Epithelial cell of proximal tubule (primary cell): Measurements from ENCODE around the gene GNLY. TPM values are rescaled to one million over a fixed set of nuclear protein-coding genes. Genes with fewer than 3 reads are reported as not detected.

Source experiments
- DNase-seq: peaks from one replicate; pipeline ENCODE4 v3.0.0-alpha.2; 2011; ENCODE audit warnings: low read depth
- H3K4me3 ChIP-seq: 2 replicates; pipeline ENCODE4 v1.5.1; 2011; ENCODE audit warnings: low read depth, mild to moderate bottlenecking, low read length
- CTCF ChIP-seq: conservative IDR thresholded peaks from 2 replicates; pipeline ENCODE4 v1.5.1; 2012; ENCODE audit warnings: low read depth, mild to moderate bottlenecking, low read length
- total RNA-seq: library from RNA; depleted of rRNA; stranded (reverse); fragments of >200 nt; gene quantifications from 2 replicates; pipeline ENCODE4 v1.2.3, GENCODE V29; 2015

Gene GNLY
- total RNA-seq, 1 donor from 2014 or later, result not detected

GRCh38 chr2:85684806-85685205 is 9.4 kb upstream of the GNLY start:
- H3K4me3 ChIP-seq, result no peak overlapping the region
- DNase-seq, result no peak
- TF ChIP-seq CTCF, result no peak

GRCh38 chr2:85690932-85691331 is 3.2 kb upstream of the GNLY start:
- no peak for TF ChIP-seq CTCF

GRCh38 chr2:85692039-85692645 is 2.0 kb upstream of the GNLY start:
- no peak for TF ChIP-seq CTCF
- DNase-seq, result no peak
- H3K4me3 ChIP-seq, result no peak overlapping the region

More at GRCh38 chr2:85690932-85691331, 3.2 kb upstream of the GNLY start:
- H3K4me3 ChIP-seq, result no peak overlapping the region
- DNase-seq, result no peak

GRCh38 chr2:85695121-85695520 is 963 bp downstream of the GNLY start:
- H3K4me3 ChIP-seq, result no peak overlapping the region
- DNase-seq, result no peak
- no peak for TF ChIP-seq CTCF

- H3K4me3 ChIP-seq, result no peak overlapping the region
- TF ChIP-seq CTCF, result no peak
- DNase-seq, result no peak
Observed at GRCh38 chr2:85695691-85696668, 1.8 kb downstream of the GNLY start.

- DNase-seq, result no peak
- H3K4me3 ChIP-seq, result no peak overlapping the region
- TF ChIP-seq CTCF, result no peak
Observed at GRCh38 chr2:85697096-85697495, 2.9 kb downstream of the GNLY start.
